Suprapubic skin (tissue), 4 donors: ENCODE measurements around the gene NUP107.

ENCODE experiments used
- EP300 ChIP-seq: sonication (generic); formaldehyde crosslinking; IDR thresholded peaks from one replicate; pipeline ENCODE4 v1.6.1; 2017; ENCODE audit warnings: antibody characterized with exemption
- POLR2A ChIP-seq, 2 donors: fragments of 450-650 bp; IDR thresholded peaks; one replicate each; pipeline ENCODE4 v1.6.1; 2017; ENCODE audit warnings: antibody characterized with exemption in 2 of 2, mild to moderate bottlenecking in 2 of 2, moderate library complexity in 2 of 2
- POLR2AphosphoS5 ChIP-seq, 3 donors: sonication (generic); formaldehyde crosslinking; IDR thresholded peaks; one replicate each; pipeline ENCODE4 v1.6.1; 2017; ENCODE audit warnings: antibody characterized with exemption in 3 of 3
- TF ChIP-seq, protein P1 (sequence below), 2 donors: fragments of 200-600 bp in 1 of 2; fragments of 450-650 bp in 1 of 2; sonication (generic) in 1 of 2; IDR thresholded peaks; one replicate each; pipeline ENCODE4 v1.5.1; 2016 to 2019; ENCODE audit warnings: antibody characterized with exemption in 2 of 2, mild to moderate bottlenecking in 1 of 2, moderate library complexity in 1 of 2

DNA sequence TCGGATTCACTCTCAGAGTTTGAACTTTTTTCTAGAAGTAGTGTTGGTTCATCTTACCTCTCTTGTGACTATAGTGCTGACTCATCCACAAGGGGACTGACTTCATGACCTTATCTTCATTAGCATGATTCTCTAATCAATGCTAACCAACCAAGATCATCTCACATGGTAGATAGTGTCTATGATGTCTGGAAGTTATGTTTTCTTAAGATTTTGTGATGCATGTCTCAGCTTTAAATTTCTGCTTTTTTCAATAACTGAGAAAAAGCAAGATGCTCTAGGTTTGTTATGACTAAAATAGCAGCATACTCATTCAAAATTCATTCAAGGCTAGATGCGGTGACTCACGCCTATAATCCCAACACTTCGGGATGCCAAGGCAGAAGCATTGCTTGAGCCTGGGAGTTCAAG is 46.9 kb downstream of the NUP107 start:
- TF ChIP-seq, protein P1, sequence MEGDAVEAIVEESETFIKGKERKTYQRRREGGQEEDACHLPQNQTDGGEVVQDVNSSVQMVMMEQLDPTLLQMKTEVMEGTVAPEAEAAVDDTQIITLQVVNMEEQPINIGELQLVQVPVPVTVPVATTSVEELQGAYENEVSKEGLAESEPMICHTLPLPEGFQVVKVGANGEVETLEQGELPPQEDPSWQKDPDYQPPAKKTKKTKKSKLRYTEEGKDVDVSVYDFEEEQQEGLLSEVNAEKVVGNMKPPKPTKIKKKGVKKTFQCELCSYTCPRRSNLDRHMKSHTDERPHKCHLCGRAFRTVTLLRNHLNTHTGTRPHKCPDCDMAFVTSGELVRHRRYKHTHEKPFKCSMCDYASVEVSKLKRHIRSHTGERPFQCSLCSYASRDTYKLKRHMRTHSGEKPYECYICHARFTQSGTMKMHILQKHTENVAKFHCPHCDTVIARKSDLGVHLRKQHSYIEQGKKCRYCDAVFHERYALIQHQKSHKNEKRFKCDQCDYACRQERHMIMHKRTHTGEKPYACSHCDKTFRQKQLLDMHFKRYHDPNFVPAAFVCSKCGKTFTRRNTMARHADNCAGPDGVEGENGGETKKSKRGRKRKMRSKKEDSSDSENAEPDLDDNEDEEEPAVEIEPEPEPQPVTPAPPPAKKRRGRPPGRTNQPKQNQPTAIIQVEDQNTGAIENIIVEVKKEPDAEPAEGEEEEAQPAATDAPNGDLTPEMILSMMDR (IDR thresholded peaks at IDR 0.05): no peak
- TF ChIP-seq POLR2A (IDR thresholded peaks at IDR 0.05) (no peak), POLR2AphosphoS5 (IDR thresholded peaks at IDR 0.05) (no peak), EP300 (no peak)
